Muscle of back (tissue), 11 donors: ENCODE results near the gene ANKLE1. TPM values are rescaled to one million over a fixed set of nuclear protein-coding genes. Genes with fewer than 3 reads are reported as not detected.

Experiments
- DNase-seq, 3 donors: peaks; one replicate each; pipeline versions ENCODE4 v3.0.0 to v3.0.0-alpha.2; 2013
- polyA plus RNA-seq, 10 donors: library from polyadenylated mRNA; unstranded; fragments of 120-200 nt; gene quantifications; one replicate each; pipeline ENCODE4 v1.2.1, GENCODE V29; 2013; ENCODE audit not compliant: insufficient read length in 10 of 10

The ANKLE1 gene
- polyA plus RNA-seq, 10 donors: 0.54 to 1.6 (median 0.82) TPM

GRCh38 chr19:17305517-17306284 lies 24.0 kb downstream of the ANKLE1 start, which contains the start of gene MRPL34:
TSS of gene MRPL34 (plus strand) at chr19:17305872. CDS start at chr19:17305893, 21 bp downstream.
- DNase-seq: peak; percentile 94 to 97 (median 97)

- DNase-seq: no peak
These were observed 24.6 kb downstream of the ANKLE1 start for GRCh38 chr19:17306285-17306714.

- DNase-seq: no peak
These were observed 26.2 kb downstream of the ANKLE1 start for GRCh38 chr19:17307876-17308377.

GRCh38 chr19:17309198-17309964 lies 27.7 kb downstream of the ANKLE1 start, which contains the start of gene DDA1:
TSS of gene DDA1 (plus strand) at chr19:17309563. CDS start at chr19:17309655, 92 bp downstream.
- peak; percentile 99 to 100 (median 100) for DNase-seq

GRCh38 chr19:17309965-17310461 lies 28.3 kb downstream of the ANKLE1 start:
- no peak for DNase-seq

- no peak for DNase-seq
These were observed 29.9 kb downstream of the ANKLE1 start for GRCh38 chr19:17311455-17312188.

GRCh38 chr19:17312189-17313113 lies 30.8 kb downstream of the ANKLE1 start:
- no peak for DNase-seq

GRCh38 chr19:17314007-17314593 lies 32.4 kb downstream of the ANKLE1 start:
- DNase-seq: no peak

GRCh38 chr19:17318966-17319365 lies 37.3 kb downstream of the ANKLE1 start:
- no peak for DNase-seq

GRCh38 chr19:17319473-17320238 lies 38.0 kb downstream of the ANKLE1 start:
- DNase-seq: no peak

GRCh38 chr19:17320435-17320834 lies 38.7 kb downstream of the ANKLE1 start:
- DNase-seq: no peak

- no peak for DNase-seq
These were observed 40.2 kb downstream of the ANKLE1 start for GRCh38 chr19:17321655-17322489.

GRCh38 chr19:17322854-17323253 lies 41.2 kb downstream of the ANKLE1 start:
- no peak for DNase-seq

- no peak for DNase-seq
These were observed 41.7 kb downstream of the ANKLE1 start for GRCh38 chr19:17323300-17323963.

GRCh38 chr19:17323964-17324332 lies 42.2 kb downstream of the ANKLE1 start:
- no peak for DNase-seq

GRCh38 chr19:17324357-17325114 lies 42.8 kb downstream of the ANKLE1 start:
- DNase-seq: no peak

- no peak for DNase-seq
These were observed 43.4 kb downstream of the ANKLE1 start for GRCh38 chr19:17325133-17325532.
